GM12892 (cell line): ENCODE results near the gene SEC63.

ENCODE experiments used
- POLR2A ChIP-seq: IDR thresholded peaks from 2 replicates; pipeline ENCODE4 v1.6.1; 2011; ENCODE audit warnings: low read depth, low read length, control low read depth
- TAF1 ChIP-seq: IDR thresholded peaks from 2 replicates; pipeline ENCODE4 v1.6.1; 2011; ENCODE audit warnings: low read depth, mild to moderate bottlenecking, control low read depth, low read length, borderline replicate concordance

- TF ChIP-seq POLR2A (no peak), TAF1 (no peak)
These were observed 78.1 kb downstream of the SEC63 start for GRCh38 chr6:107879941-107880340.
